Heart left ventricle (tissue), 16 donors: ENCODE results near the gene EFNA5. TPM values are rescaled to one million over a fixed set of nuclear protein-coding genes. Genes with fewer than 3 reads are reported as not detected.

Experiments
- ATAC-seq, 4 donors: fragments of 200-7000 bp; cut with Tn5 transposase; one replicate each; pipeline ENCODE4 v1.9.1; 2020 to 2022; ENCODE audit warnings: moderate library complexity in 4 of 4, mild to moderate bottlenecking in 3 of 4, moderate number of reproducible peaks in 1 of 4
- DNase-seq, 5 donors: peaks; one replicate each; pipeline ENCODE4 v3.0.0-alpha.2; 2020
- H3K27ac ChIP-seq, 12 donors: fragments of 200-600 bp; sonication (generic) in 4 of 12; one replicate each; pipeline versions ENCODE4 v1.5.0 to v1.8.0; 2016 to 2022; ENCODE audit warnings: mild to moderate bottlenecking in 2 of 12
- H3K27me3 ChIP-seq, 9 donors: fragments of 200-600 bp; sonication (generic) in 2 of 9; one replicate each; pipeline versions ENCODE4 v1.5.1 to v1.8.0; 2016 to 2022; ENCODE audit warnings: mild to moderate bottlenecking in 3 of 9
- H3K36me3 ChIP-seq, 9 donors: fragments of 200-600 bp; sonication (generic) in 2 of 9; one replicate each; pipeline versions ENCODE4 v1.5.0 to v1.8.0; 2018 to 2022; ENCODE audit warnings: mild to moderate bottlenecking in 2 of 9
- H3K4me1 ChIP-seq, 12 donors: fragments of 200-600 bp; sonication (generic) in 4 of 12; one replicate each; pipeline versions ENCODE4 v1.5.0 to v1.8.0; 2016 to 2022; ENCODE audit warnings: mild to moderate bottlenecking in 3 of 12
- H3K4me3 ChIP-seq, 12 donors: fragments of 200-600 bp; sonication (generic) in 4 of 12; one replicate each; pipeline versions ENCODE4 v1.5.0 to v1.8.0; 2017 to 2022; ENCODE audit warnings: mild to moderate bottlenecking in 9 of 12, moderate library complexity in 4 of 12
- H3K9me3 ChIP-seq, 12 donors: fragments of 200-600 bp; sonication (generic) in 4 of 12; one replicate each; pipeline versions ENCODE4 v1.5.0 to v1.8.0; 2016 to 2022; ENCODE audit warnings: mild to moderate bottlenecking in 1 of 12
- CTCF ChIP-seq, 12 donors: fragments of 200-600 bp; sonication (generic) in 4 of 12; IDR thresholded peaks; one replicate each; pipeline versions ENCODE4 v1.5.0 to v1.8.0; 2018 to 2022; ENCODE audit warnings: antibody characterized with exemption in 12 of 12, mild to moderate bottlenecking in 5 of 12
- POLR2A ChIP-seq, 2 donors: fragments of 450-650 bp; IDR thresholded peaks; one replicate each; pipeline ENCODE4 v1.6.1; 2017; ENCODE audit warnings: antibody characterized with exemption in 2 of 2, mild to moderate bottlenecking in 2 of 2, moderate library complexity in 2 of 2
- WGBS, 4 donors: extraction: QIAGEN DNeasy Blood & Tissue Kit in 2 of 4; methylation state at CpG; one replicate each; pipeline versions ENCODE4 v1.1.5 to v1.1.7; 2013 to 2018; 5-methylcytosine and 5-hydroxymethylcytosine counted together
- intact Hi-C, 10 donors: fragments of 100-400 bp; cut with DNase I; formaldehyde crosslinking; loops; one replicate each; pipeline versions ENCODE4 v1.11.1 to v1.14.2; 2022
- polyA plus RNA-seq, 2 donors: library from polyadenylated mRNA; stranded (reverse); fragments of 200-250 nt; gene quantifications; one replicate each; pipeline ENCODE4 v1.2.3, GENCODE V29; 2013
- total RNA-seq, 9 donors: library from RNA; depleted of rRNA in 2 of 9; stranded (reverse); fragments of >200 nt in 2 of 9; fragmentation: NEBNext Ultra II Directional in 3 of 9; extraction: Animal tissue kit (Norgen Biotek cat#: 25700) in 3 of 9; gene quantifications; one replicate each; pipeline versions ENCODE4 v1.1.0 to v1.2.4, GENCODE V29; 2016 to 2023
- donor health status: ischemic (EF 13 %, LVEDD 7.1; RV severe dilation, severe dysfunction).
- donor health status: healthy with polysubstance abuse.
- donor health status: DM: no; HTN: yes; CAD: no.
- donor health status: DM: no; HTN: no; CAD: no.
- donor health status: ischemic (EF 25% LVEDD 6.9; RV normal size, moderate dysfunction).
- donor health status: ischemic (EF 25% LVEDD 5.7; RV mildly dilated, moderate dysfunction).
- donor health status: healthy.
- donor health status: DM: yes; HTN: yes; CAD: no.
- donor health status: ischemic (EF 35%, LVEDD 5.7; RV mildly dilated, moderate dysfunction).
- donor health status: nonischemic (EF 11% LVEDD 7.7; RV severe dilation, severe dysfunction).
- donor health status: DM: yes; HTN: yes; CAD: no.
- donor health status: PGD.
- donor health status: ischemic (EF 29% LVEDD 5.4; RV normal size, mild dysfunction).
- donor health status: nonischemic (EF 23%, LVEDD 6.1; RV moderate dilation, normal function).

Gene EFNA5
- total and polyA plus RNA-seq, 11 donors = 6.1 to 58.4 (median 28.3) TPM

DNA sequence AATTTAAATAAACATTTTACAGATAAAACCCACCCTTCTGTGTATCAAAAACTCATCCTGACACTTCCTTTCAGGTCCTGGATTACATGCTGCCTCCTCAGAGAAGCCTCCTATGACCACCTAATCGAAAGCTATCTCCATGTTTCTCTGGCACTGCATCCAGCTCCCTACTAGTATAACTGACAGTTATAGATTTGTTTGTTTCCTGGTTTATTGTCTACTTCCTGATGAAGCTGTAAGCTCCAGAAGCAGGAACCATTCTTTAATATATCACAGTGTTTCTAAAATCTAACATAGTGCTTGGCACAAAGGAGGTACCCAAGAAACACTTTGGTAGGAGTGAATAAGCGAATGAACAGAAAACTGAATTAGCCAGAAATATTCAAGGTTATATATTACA lies 270.4 kb downstream of the EFNA5 start:
- no peak overlapping the region for H3K27ac ChIP-seq
- H3K4me3 ChIP-seq = no peak overlapping the region
- no peaks in the 10 kb centered on the region for H3K27me3 ChIP-seq
- 80 to 92% (median 88%) methylated on average over 2 of the region's 2 CpGs for WGBS, 4 donors
- intact Hi-C loops = loop anchor here in 2 of 10 donors (10.0 kb wide), 2 partner anchors 144 to 274 kb away; partner anchors contain the start of gene EFNA5 (in 1 of the 2)
- H3K9me3 ChIP-seq = no peaks in the 10 kb centered on the region
- no peak for TF ChIP-seq CTCF (IDR thresholded peaks at IDR 0.05)
- no peak for TF ChIP-seq POLR2A (IDR thresholded peaks at IDR 0.05)
- ATAC-seq = no peak
- H3K4me1 ChIP-seq = peaks cover 0 to 28% (median 6%) of the 10 kb centered on the region in 12 donors
- no peak for DNase-seq
- H3K36me3 ChIP-seq = no peaks in the 10 kb centered on the region

- no peak for DNase-seq
- TF ChIP-seq CTCF (IDR thresholded peaks at IDR 0.05) = no peak
- TF ChIP-seq POLR2A (IDR thresholded peaks at IDR 0.05) = no peak
- Histone ChIP-seq H3K27me3 (no peaks in the 10 kb centered on the region), H3K27ac (no peak overlapping the region), H3K4me1 (peaks cover 0 to 26% (median 6%) of the 10 kb centered on the region in 12 donors), H3K9me3 (no peaks in the 10 kb centered on the region), H3K36me3 (no peaks in the 10 kb centered on the region), H3K4me3 (no peak overlapping the region)
- intact Hi-C loops = loop anchor here in 1 of 10 donors (10.0 kb wide), 1 partner anchor 176 kb away; no protein-coding TSS in a partner anchor
- WGBS, 4 donors = 86 to 93% (median 90%) methylated on average over 3 of the region's 3 CpGs
- ATAC-seq = no peak
These were observed 272.0 kb downstream of the EFNA5 start for GRCh38 chr5:107398703-107399102.

DNA sequence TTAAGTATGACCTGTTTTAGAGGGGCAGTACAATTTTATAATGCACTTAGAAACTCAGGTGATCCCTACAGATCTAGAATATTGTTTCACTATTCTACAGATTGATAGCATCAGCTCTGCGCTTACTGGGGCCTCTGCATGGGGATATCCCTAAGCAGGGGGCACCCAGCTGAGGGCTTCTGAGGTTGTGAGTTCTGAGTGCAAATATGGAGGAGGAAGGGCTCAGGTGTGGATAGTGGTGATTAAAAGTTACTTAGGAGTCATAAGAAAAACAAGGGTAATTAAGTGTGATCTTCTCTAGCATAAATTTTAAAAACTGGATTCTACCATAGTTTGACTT lies 274.4 kb downstream of the EFNA5 start:
- H3K27me3 ChIP-seq = no peaks in the 10 kb centered on the region
- no peak for DNase-seq
- WGBS, 4 donors = 91 to 100% (median 95%) methylated on average over 1 of the region's 1 CpG
- ATAC-seq = no peak
- H3K4me3 ChIP-seq = no peak overlapping the region
- no peak for TF ChIP-seq POLR2A (IDR thresholded peaks at IDR 0.05)
- TF ChIP-seq CTCF (IDR thresholded peaks at IDR 0.05) = no peak
- peaks cover 0 to 9% (median 0%) of the 10 kb centered on the region in 12 donors for H3K4me1 ChIP-seq
- H3K27ac ChIP-seq = no peak overlapping the region
- intact Hi-C loops = loop anchor here in 1 of 10 donors (10.0 kb wide), 1 partner anchor 178 kb away; no protein-coding TSS in a partner anchor
- H3K9me3 ChIP-seq = no peaks in the 10 kb centered on the region
- H3K36me3 ChIP-seq = no peaks in the 10 kb centered on the region

- Histone ChIP-seq H3K27ac (no peak overlapping the region), H3K27me3 (no peaks in the 10 kb centered on the region), H3K4me1 (peaks cover 0 to 9% (median 0%) of the 10 kb centered on the region in 12 donors), H3K4me3 (no peak overlapping the region), H3K36me3 (no peaks in the 10 kb centered on the region), H3K9me3 (no peaks in the 10 kb centered on the region)
- ATAC-seq (no peak), DNase-seq (no peak)
- WGBS, 4 donors = 80 to 86% (median 83%) methylated on average over 5 of the region's 5 CpGs
- TF ChIP-seq CTCF (IDR thresholded peaks at IDR 0.05) (no peak), POLR2A (IDR thresholded peaks at IDR 0.05) (no peak)
- intact Hi-C loops = loop anchor here in 1 of 10 donors (10.0 kb wide), 1 partner anchor 179 kb away; no protein-coding TSS in a partner anchor
These were observed 274.9 kb downstream of the EFNA5 start for GRCh38 chr5:107395632-107396350.
